Fibroblast of mammary gland (primary cell): Measurements from ENCODE around the gene FHL1.

Experiments
- DNase-seq: peaks from one replicate; pipeline ENCODE4 v3.0.0-alpha.2; 2010; ENCODE audit warnings: low read depth
- H3K4me3 ChIP-seq: 2 replicates; pipeline ENCODE4 v1.5.1; 2011; ENCODE audit warnings: low read depth, mild to moderate bottlenecking, low read length, moderate library complexity; ENCODE audit not compliant: control insufficient read depth
- TF ChIP-seq, protein P1 (sequence below): conservative IDR thresholded peaks from 2 replicates; pipeline ENCODE4 v1.5.1; 2011; ENCODE audit warnings: low read depth, low read length, inconsistent platforms; ENCODE audit not compliant: control insufficient read depth, insufficient read depth

FHL1 gene

DNA sequence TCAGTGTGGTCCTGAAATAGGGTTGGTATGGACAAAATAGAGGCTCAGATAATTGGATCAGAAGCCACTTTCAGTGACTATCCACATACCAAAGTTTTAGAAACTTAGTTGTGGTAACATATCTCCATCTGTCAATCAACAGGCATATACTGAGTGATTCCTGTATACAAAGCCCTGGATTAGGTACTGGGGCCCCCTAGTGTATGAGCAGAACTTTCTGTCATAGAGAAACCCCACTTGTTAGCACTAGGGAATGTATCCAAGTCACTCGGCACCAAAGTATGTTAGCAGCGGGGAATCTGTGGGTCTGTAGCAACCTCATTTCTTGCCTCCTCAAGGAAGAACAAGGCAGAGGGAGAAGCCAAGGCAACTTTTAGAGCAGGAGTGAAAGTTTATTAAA lies 53.1 kb downstream of the FHL1 start:
- no peak overlapping the region for H3K4me3 ChIP-seq
- TF ChIP-seq, protein P1, sequence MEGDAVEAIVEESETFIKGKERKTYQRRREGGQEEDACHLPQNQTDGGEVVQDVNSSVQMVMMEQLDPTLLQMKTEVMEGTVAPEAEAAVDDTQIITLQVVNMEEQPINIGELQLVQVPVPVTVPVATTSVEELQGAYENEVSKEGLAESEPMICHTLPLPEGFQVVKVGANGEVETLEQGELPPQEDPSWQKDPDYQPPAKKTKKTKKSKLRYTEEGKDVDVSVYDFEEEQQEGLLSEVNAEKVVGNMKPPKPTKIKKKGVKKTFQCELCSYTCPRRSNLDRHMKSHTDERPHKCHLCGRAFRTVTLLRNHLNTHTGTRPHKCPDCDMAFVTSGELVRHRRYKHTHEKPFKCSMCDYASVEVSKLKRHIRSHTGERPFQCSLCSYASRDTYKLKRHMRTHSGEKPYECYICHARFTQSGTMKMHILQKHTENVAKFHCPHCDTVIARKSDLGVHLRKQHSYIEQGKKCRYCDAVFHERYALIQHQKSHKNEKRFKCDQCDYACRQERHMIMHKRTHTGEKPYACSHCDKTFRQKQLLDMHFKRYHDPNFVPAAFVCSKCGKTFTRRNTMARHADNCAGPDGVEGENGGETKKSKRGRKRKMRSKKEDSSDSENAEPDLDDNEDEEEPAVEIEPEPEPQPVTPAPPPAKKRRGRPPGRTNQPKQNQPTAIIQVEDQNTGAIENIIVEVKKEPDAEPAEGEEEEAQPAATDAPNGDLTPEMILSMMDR: peak; percentile 54
- DNase-seq: peak; percentile 60

DNA sequence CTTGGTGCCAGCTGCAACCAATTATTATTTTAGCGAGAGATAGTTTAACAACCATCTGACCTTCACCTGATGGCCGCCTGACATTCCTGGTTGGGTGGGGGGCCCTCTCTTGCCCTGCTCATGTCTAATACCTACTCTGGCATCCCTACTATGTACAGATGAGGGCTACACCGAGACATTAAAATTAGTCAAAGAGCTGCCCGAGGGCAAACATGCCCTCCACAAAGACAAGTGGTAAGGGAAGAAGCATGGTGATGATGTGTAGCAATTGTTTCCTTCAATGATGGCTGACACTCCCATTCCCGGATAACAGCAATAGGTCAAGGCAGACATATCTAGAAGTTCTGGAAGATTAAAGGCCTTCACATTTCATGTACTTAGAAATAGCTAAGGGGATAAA lies 54.3 kb downstream of the FHL1 start:
- TF ChIP-seq, protein P1: no peak
- no peak overlapping the region for H3K4me3 ChIP-seq
- no peak for DNase-seq

DNA sequence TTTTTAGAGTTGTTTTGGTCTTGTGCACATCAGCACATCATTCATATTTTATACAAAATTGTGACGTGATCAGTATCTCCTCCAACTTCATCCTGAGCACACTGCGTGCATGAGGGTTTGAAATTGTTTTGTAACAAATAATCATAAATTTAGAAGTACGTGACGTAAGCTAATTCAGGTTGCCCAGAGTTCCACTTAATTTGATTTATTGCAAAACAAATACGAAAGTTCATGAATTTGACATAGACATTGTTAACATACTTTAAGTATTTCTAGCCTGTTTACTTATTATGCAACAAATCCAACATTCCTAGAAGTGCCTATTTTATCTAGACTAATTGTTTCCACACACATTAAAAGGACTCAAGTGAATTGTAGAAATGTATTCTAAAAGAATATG lies 55.6 kb downstream of the FHL1 start:
- TF ChIP-seq, protein P1: no peak
- peak; percentile 72 for DNase-seq
- no peak overlapping the region for H3K4me3 ChIP-seq

DNA sequence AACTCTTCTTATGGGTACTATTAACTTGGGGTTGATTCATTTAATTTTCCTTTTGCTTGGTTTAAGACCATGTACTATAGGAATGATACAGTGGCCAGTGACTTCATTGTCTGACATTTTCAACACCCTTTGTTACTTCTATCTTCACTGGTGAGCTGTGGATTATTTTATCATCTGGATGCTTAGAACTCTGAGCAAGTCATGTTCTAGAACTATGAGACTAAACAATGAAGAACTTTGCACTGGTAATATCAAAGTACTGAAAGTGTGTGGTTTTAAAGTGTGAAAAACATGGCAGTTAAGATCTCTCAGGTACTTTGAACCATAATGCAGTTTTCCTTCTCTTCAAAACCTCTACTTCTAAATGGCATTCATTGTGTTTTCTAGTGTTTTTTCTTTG lies 56.1 kb downstream of the FHL1 start:
- TF ChIP-seq, protein P1: no peak
- no peak overlapping the region for H3K4me3 ChIP-seq

DNA sequence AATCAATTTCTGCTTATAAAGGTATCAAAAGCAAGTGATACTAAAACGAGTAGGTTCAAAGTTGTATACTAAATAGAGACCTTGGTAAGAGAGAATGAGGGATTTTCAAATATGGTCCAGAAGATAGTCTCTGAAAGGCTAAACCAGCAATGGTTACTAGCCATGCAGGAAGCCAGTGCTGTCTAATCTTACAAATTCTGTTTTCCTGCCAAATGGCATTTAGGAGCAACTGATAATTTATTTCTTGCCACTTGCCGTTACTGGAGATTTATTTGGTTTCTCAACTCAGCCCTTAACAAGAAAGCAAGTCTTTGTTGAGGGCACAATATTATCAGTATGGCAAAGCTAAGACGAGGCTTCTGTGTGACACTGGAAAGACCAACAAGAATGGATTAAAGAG lies 56.6 kb downstream of the FHL1 start:
- no peak for DNase-seq
- TF ChIP-seq, protein P1: no peak

More for the DNA sequence above, 56.1 kb downstream of the FHL1 start:
- no peak for DNase-seq

DNA sequence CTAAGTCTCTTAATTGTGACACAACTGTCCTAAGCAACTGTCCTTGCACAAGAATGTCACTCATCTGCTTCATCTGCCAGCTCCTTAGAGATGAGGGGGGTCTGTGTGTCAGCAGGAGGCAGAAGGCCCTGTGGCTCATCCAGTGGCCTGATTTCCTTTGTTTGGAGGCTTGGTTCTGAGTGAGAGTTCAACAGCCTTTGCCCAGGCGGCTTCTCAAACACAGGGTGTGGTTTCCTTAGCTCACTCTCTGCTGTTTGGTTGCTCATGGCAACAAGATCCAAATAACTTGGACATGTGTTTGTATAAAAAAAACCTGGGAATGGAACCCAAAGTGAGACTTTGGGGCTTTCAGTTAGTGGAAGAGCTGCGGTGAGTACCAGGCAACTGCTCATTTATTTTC lies 57.2 kb downstream of the FHL1 start:
- TF ChIP-seq, protein P1: no peak
- DNase-seq: peak; percentile 86
- H3K4me3 ChIP-seq: no peak overlapping the region

More for the DNA sequence above, 56.6 kb downstream of the FHL1 start:
- no peak overlapping the region for H3K4me3 ChIP-seq

DNA sequence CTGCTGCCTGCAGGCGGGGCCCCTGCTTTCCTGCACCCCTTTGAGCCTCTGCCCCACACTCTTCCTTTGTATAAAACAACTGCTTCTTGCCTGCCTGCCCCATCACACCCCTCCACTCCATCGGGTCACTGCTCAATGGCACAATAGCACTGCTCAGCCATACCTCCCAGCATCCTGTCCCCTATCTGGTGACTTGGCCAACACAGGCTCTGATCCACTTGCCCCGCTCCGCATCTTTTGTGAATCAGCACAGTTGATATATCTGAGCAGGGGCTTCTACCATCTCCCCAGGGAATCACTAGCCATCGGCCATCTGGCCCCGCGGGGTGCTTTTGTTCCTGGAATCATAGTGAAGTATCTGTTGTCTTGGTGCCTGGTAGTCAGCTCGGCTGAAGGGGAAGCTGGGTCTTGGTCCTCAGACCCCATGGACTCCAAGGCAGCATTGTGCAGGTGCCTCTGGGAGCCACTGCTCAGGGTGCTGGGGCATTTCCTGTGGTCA lies 58.6 kb downstream of the FHL1 start:
- no peak for DNase-seq
- TF ChIP-seq, protein P1: no peak
- H3K4me3 ChIP-seq: no peak overlapping the region
